GM18867 (cell line): ENCODE results near the gene KASH5.
"Not testable (repeated sequence)": the region's sequence is repeated elsewhere in the genome, so short reads cannot be mapped to it uniquely, and the experiment has no call there.

Experiments
- ATAC-seq: cut with Tn5 transposase; IDR thresholded peaks from one replicate; pipeline ENCODE4 v1.9.1; 2021; ENCODE audit warnings: mild to moderate bottlenecking, moderate library complexity; ENCODE audit not compliant: unreplicated experiment

The KASH5 gene

GRCh38 chr19:49361438-49362047 lies 26.5 kb upstream of the KASH5 start:
- no peak for ATAC-seq

- no peak for ATAC-seq
Measured at GRCh38 chr19:49362048-49362928, 25.8 kb upstream of the KASH5 start, which contains the start of gene TEAD2. TSS of gene TEAD2 (minus strand) at chr19:49362416. CDS start at chr19:49360075, 2,341 bp downstream.

- no peak for ATAC-seq
Measured at GRCh38 chr19:49362929-49363267, 25.2 kb upstream of the KASH5 start.

- ATAC-seq, result peak; percentile 68
Measured at GRCh38 chr19:49363268-49364082, 24.6 kb upstream of the KASH5 start, which contains the start of gene DKKL1. TSS of gene DKKL1 (plus strand) at chr19:49363877. CDS start at chr19:49363999, 122 bp downstream.

GRCh38 chr19:49364083-49364737 lies 23.8 kb upstream of the KASH5 start:
- ATAC-seq, result no peak

- no peak for ATAC-seq
Measured at GRCh38 chr19:49366110-49366509, 21.9 kb upstream of the KASH5 start.

- no peak for ATAC-seq
Measured at GRCh38 chr19:49368711-49369358, 19.2 kb upstream of the KASH5 start.

GRCh38 chr19:49371184-49371583 lies 16.9 kb upstream of the KASH5 start:
- no peak for ATAC-seq

- not testable (repeated sequence) for ATAC-seq
Measured at GRCh38 chr19:49373174-49373573, 14.9 kb upstream of the KASH5 start.

GRCh38 chr19:49374665-49375434 lies 13.2 kb upstream of the KASH5 start:
- ATAC-seq, result no peak

GRCh38 chr19:49378512-49378911 lies 9.5 kb upstream of the KASH5 start:
- ATAC-seq, result no peak

GRCh38 chr19:49380391-49380790 lies 7.7 kb upstream of the KASH5 start:
- ATAC-seq, result no peak

GRCh38 chr19:49382639-49383038 lies 5.4 kb upstream of the KASH5 start:
- no peak for ATAC-seq

GRCh38 chr19:49383599-49383998 lies 4.5 kb upstream of the KASH5 start:
- ATAC-seq, result no peak

GRCh38 chr19:49389406-49389805 lies 1.4 kb downstream of the KASH5 start:
- no peak for ATAC-seq

- no peak for ATAC-seq
Measured at GRCh38 chr19:49390131-49390928, 2.3 kb downstream of the KASH5 start.

- no peak for ATAC-seq
Measured at GRCh38 chr19:49390929-49391359, 2.9 kb downstream of the KASH5 start.

- peak; percentile 55 for ATAC-seq
Measured at GRCh38 chr19:49391581-49392399, 3.7 kb downstream of the KASH5 start.
